HFF-Myc (cell line): Measurements from ENCODE around the gene TAF1B.

Source experiments
- DNase-seq: peaks from one replicate; pipeline ENCODE4 v3.0.0-alpha.2; 2011; ENCODE audit warnings: low read depth; ENCODE audit errors: extremely low read depth
- H3K4me3 ChIP-seq: replicated peaks from 2 replicates; pipeline ENCODE4 v1.5.1; 2011; ENCODE audit warnings: low read depth, mild to moderate bottlenecking, control low read depth, low read length
- TF ChIP-seq, protein P1 (sequence below): IDR thresholded peaks from 2 replicates; pipeline ENCODE4 v1.5.1; 2012; ENCODE audit warnings: mild to moderate bottlenecking, low read depth, low read length, control low read depth; ENCODE audit errors: missing control alignments

Gene TAF1B

DNA sequence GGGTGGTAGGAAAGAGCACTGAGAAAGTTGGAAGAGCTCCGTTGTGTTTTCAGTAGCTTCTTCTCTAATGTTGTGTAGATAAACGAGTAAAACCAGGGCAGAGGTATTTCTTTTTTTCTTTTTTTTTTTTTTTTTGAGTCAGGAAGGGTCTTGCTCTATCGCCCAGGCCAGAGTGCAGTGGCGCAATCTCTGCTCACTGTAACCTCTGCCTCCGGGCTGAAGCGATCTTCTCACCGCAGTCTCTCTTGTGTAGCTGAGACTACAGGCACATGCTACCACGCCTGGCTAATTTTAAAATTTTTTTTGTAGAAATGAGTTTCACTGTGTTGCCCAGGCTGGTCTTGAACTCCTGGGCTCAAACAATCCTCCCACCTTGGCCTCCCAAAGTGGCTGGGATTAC lies 114.8 kb downstream of the TAF1B start:
- TF ChIP-seq, protein P1, sequence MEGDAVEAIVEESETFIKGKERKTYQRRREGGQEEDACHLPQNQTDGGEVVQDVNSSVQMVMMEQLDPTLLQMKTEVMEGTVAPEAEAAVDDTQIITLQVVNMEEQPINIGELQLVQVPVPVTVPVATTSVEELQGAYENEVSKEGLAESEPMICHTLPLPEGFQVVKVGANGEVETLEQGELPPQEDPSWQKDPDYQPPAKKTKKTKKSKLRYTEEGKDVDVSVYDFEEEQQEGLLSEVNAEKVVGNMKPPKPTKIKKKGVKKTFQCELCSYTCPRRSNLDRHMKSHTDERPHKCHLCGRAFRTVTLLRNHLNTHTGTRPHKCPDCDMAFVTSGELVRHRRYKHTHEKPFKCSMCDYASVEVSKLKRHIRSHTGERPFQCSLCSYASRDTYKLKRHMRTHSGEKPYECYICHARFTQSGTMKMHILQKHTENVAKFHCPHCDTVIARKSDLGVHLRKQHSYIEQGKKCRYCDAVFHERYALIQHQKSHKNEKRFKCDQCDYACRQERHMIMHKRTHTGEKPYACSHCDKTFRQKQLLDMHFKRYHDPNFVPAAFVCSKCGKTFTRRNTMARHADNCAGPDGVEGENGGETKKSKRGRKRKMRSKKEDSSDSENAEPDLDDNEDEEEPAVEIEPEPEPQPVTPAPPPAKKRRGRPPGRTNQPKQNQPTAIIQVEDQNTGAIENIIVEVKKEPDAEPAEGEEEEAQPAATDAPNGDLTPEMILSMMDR = no peak
- no peak for DNase-seq
- H3K4me3 ChIP-seq = no peak overlapping the region

DNA sequence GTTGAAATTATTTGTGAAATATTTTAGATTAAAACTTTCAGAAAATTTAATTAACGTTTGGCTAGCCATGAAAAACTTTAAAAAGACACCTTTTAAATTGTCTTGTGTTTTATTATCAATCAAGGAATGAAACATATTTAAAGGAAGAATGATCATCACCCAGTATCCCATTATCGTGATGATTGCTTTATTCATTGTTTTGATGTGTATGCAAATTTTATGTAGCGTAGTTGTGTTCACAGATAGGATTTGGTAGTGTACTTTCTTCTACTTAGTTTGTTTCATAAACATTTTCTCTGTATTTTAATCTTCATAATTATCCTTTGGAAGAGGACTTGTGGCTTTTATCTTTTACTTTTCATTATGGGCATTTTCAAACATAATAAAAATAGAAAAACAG lies 116.0 kb downstream of the TAF1B start:
- TF ChIP-seq, protein P1 = no peak
- no peak for DNase-seq
- no peak overlapping the region for H3K4me3 ChIP-seq

DNA sequence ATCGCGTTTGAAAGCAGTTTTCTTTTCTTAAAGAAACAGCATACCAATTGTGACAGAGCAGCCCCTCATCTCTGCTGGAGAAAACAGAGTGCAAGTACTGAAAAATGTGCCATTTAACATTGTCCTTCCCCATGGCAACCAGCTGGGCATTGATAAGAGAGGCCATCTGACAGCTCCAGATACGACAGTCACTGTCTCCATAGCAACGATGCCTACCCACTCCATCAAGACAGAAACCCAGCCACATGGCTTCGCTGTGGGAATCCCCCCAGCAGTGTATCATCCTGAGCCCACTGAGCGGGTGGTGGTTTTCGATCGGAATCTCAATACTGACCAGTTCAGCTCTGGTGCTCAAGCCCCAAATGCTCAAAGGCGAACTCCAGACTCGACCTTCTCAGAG lies 117.7 kb downstream of the TAF1B start:
- TF ChIP-seq, protein P1 = no peak
- DNase-seq = no peak
- no peak overlapping the region for H3K4me3 ChIP-seq

DNA sequence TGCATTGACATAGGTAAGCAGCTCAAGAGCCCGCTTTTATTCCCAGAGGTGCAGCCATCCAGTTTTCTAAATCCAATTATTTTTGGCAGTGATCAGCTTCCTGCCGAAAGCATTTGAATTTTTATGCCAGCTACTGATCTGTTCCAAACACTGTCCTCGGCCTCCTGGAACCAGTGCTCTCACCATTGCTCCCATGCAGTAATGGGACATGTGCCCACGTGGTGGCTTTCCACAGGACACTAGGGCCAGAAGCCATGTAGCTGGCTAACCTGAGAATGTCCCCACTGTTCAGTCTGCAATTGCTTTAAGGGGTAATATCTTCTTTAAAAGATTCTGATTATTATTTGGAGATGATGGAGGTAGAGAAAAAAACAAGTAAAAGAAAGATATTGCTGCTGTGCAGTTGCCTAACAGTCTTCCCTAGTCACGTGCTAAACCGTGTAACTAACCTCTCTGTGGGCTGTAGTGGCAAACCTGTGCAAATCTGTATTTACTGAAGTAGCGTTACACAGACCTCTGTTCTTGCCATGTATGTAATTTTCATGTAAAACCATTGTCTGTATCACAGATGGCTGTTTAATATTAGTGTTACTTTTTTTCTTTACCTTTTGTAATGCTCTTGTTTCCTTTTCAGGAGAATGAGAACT lies 121.2 kb downstream of the TAF1B start:
- DNase-seq = no peak
- TF ChIP-seq, protein P1 = no peak
- no peak overlapping the region for H3K4me3 ChIP-seq

DNA sequence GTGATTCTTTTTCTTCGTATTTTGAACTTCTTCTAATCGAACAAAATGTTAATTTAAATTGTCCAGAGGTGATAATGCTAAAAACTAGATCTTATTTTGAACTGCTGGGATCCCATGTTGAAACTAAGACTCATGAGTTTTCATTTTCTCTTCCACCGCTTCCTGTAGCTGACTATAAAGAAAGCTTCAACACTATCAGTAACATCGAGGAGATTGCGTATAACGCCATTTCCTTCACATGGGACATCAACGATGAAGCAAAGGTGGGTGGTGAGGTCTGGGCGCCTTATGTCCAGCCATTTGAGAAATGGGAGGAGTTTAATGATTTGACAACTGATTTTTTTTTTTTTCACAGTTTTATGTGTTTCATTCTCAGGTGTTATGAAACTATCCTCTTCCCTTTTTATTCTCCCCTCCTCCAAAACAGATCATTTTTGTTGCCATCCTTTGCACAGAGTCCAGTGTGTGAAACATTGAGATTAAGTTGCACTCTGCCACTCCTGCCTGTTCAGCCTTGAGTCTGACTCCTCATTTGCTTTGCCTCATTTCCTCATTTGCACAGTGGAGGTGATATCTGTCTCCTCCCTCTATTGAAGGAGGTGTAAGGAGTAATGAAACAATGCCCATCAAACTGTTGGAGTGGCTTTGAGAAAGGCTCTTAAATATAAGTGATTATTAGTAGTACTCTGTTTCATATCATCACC lies 122.0 kb downstream of the TAF1B start:
- H3K4me3 ChIP-seq = no peak overlapping the region
- DNase-seq = no peak
- TF ChIP-seq, protein P1 = no peak

DNA sequence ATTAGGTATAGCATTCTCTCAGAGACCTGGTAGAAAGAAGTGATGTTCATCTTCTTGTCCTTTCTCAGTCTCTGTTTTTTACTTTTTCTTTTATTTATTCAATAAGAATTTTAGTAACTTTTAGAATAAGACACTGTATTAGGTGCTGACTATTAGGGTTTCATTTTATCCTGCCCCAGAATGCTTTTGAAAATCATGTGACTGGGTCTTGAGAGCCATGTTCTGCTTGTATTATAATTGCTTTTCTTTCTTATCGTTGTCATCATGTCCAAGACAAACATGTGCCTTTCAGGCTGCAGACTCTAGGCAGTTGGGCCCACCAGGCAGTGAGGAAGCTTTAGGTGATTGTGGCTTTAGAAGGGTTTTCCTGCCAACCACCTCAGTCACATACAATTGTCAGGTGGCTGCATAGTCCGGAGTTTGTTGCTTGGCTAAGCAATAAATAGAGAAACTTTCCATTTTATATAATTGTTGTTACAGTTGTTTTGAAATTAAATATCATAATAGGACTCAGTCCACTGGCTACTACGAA lies 123.3 kb downstream of the TAF1B start:
- TF ChIP-seq, protein P1 = no peak

More for the DNA sequence above, 123.3 kb downstream of the TAF1B start:
- H3K4me3 ChIP-seq = no peak overlapping the region
- DNase-seq = no peak
